ENCODE data around the gene MIPOL1.
"Not testable (repeated sequence)": the region's sequence is repeated elsewhere in the genome, so short reads cannot be mapped to it uniquely, and the experiment has no call there.

Gene MIPOL1

DNA sequence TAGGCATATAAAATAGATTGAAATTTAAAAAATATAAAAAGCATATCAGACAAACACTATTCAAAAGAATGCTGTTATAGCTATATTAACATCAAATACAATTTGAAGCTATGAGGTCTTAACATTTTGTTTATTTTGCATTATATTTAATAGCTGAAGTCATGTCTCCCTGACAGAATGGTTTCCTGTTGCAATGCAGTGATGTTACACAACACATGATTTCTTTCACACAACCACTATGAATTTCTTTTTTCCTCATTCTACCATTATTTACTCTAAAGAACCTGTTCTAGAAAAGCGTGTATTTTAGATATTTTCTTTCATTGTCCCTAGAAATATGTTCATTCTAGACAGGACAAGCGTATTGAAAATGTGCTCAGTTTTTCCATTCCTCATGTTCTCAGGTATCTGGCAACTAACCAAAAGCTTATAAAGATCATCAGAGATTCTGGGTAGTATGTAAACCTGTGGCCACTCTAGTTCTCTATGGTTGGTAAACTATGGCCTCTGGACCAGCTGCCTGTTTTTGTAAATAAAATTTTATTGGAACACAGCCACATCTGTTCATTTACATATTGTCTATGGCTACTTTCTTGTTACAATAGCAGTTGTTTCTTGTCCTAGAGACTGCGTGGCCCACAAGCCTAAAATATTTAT is 213.5 kb downstream of the MIPOL1 start:
- DNase-seq, result no peak

GRCh38 chr14:37413050-37413449 is 215.3 kb downstream of the MIPOL1 start:
- DNase-seq, result no peak

DNA sequence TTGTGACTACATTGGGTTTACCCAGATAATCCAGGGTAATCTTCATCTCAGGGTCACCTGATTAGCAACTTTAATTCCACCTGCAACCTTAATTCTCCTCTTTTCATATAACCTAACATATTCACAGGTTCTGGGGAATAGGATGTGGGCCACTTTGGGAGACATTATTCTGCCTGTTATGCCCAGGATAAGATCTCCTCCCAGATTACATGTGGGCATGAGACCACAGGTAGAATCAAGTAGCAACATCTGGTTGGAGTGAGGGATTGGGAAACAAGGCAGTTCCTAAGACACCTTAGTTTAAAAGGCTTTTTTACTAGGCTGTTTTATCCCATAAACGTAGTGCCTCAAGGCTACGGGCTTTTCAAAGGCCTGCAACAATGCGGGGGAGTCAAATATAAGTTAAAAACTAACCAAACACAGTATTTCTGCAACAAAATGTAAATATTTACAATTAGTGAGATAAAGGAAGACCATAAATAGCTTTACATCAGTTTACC is 215.8 kb downstream of the MIPOL1 start:
- DNase-seq, result no peak

DNA sequence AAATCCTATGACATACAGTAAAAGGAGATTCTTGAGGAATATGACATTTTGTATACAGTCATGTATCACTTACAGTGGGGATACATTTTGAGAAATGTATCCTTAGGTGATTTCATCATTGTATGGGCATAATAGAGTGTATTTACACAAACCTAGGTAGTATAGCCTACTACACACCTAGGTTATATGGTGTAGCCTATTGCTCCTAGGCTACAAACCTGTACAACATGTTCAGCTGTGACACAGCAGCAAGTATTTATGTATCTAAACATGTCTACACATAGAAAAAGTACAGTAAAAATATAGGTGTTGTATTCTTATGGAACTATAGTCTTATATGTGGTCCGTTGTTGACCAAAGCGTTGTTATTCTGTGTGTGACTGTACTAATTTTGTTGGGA is 218.5 kb downstream of the MIPOL1 start:
- no peak for DNase-seq

DNA sequence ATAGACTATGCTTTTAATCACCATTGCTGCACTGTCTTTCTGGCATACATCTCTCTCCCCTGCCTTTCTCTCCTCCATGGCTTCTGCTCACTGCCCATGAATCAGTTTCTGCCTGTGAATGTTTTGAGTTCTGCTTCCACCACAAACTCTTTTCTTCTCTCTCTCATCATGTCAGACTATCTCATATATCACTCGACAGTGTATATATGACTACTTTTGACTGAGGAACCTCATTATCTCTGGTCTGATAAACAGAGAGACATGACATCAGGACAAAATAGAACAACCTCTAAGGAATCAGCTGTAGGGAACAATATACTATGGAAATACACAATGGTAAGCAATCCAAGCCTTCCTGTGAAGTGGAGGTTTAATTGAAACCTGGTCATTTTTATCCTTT is 219.4 kb downstream of the MIPOL1 start:
- DNase-seq, result no peak

DNA sequence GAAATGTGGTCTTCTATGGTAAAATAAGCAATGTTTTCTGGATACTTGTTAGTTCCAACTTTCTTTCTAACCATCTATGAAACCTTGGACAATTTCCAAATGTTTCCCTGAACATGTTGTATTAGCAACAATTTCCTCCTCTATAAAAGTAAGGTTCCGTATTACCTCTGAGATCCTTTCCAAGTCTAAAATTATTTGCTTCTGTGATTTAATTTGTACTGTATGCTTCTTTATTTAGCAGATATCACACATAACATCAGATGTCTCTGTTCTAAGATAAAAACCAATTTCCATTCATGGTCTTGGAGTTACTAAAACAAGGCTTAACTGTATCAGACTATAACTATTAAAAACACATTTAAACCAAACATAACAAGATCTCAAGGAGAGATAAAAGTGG is 220.1 kb downstream of the MIPOL1 start:
- no peak for DNase-seq

- DNase-seq, result no peak
Measured at GRCh38 chr14:37420622-37421021, 222.9 kb downstream of the MIPOL1 start.

GRCh38 chr14:37422319-37422718 is 224.6 kb downstream of the MIPOL1 start:
- no peak for DNase-seq

GRCh38 chr14:37422748-37423147 is 225.0 kb downstream of the MIPOL1 start:
- DNase-seq, result no peak

GRCh38 chr14:37428954-37429353 is 231.2 kb downstream of the MIPOL1 start:
- no peak for DNase-seq

GRCh38 chr14:37429618-37430017 is 231.9 kb downstream of the MIPOL1 start:
- no peak for DNase-seq

GRCh38 chr14:37434867-37435266 is 237.1 kb downstream of the MIPOL1 start:
- no peak for DNase-seq

- DNase-seq, result no peak
Measured at GRCh38 chr14:37436519-37436918, 238.8 kb downstream of the MIPOL1 start.

GRCh38 chr14:37437490-37437889 is 239.8 kb downstream of the MIPOL1 start:
- no peak for DNase-seq

GRCh38 chr14:37438444-37438843 is 240.7 kb downstream of the MIPOL1 start:
- no peak for DNase-seq

DNA sequence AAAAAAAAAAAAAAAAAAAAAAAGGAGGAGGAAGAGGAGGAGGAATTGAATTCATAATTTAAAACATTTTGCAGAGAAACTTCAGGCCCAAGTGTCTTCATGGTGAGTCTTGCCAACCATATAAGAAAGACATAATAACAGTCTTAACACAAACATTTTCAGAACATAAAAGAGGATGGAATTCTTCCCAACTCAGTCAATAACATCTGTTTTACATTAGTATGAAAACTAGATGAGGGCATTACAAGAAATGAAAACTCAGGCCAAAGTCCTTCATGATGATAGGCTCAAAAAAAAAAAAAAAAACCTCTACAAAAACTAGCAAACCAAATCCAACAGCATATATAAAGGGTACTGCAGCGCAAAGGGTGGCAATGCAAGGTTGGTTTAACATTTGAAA is 245.7 kb downstream of the MIPOL1 start:
- DNase-seq, result no peak

- DNase-seq, result no peak
Measured at GRCh38 chr14:37447883-37448391, 250.2 kb downstream of the MIPOL1 start.

GRCh38 chr14:37452323-37452722 is 254.6 kb downstream of the MIPOL1 start:
- DNase-seq, result no peak

GRCh38 chr14:37453985-37454384 is 256.2 kb downstream of the MIPOL1 start:
- no peak for DNase-seq

DNA sequence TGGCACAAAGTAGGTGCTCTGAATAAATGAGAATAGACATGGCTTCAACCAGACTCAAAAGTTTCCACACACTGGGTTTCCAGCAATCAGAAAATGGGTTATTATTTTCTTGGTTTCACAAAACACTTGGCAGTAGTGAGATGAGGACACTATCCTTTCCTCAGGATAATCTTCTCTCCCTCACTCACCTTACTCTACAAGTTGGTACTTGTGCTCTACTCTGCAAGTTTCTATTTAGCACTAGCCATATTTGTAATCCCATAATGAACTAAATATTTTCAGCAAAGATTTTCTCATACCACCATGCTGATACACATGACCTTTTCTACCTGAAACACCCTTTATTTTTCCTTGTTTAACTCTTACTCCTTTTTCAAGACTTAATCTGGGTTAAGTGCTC is 259.6 kb downstream of the MIPOL1 start:
- DNase-seq, result no peak

GRCh38 chr14:37462426-37462825 is 264.7 kb downstream of the MIPOL1 start:
- DNase-seq, result not testable (repeated sequence)

DNA sequence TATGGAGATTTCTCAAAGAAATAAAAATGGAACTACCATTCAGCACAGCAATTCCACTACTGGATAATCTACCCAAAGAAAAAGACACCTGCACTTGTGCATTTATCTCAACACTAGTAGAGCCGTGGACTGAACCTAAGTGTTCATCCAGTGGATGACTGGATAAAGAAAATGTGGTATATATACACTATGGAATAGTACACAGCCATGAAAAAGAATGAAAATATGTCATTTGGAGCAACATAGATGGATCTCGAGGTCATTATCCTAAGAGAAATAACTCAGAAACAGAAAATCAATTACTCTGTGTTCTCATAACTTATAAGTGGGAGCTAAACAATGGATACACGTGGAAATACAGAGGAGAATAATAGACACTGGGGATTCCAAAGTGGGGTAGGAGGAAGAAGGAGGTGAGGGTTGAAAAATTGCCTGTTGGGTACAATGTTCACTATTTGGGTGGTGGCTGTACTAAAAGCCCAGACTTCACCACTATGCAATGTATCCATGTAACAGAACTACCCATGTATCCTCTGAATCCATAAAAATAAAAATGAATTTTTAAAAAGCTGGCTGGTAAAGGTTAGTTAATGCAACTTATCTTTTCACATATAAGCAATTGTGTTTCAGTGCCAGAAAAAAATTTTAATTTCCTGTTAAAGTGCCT is 266.6 kb downstream of the MIPOL1 start:
- DNase-seq, result no peak

GRCh38 chr14:37466003-37466622 is 268.4 kb downstream of the MIPOL1 start:
- no peak for DNase-seq

- DNase-seq, result no peak
Measured at GRCh38 chr14:37466623-37467088, 268.9 kb downstream of the MIPOL1 start.
